GM12878 (cell line): ENCODE measurements around the gene DHX34. TPM values are rescaled to one million over a fixed set of nuclear protein-coding genes. Genes with fewer than 3 reads are reported as not detected.

Source experiments
- BHLHE40 ChIP-seq, 2 experiments: fragments of 450-650 bp in 1 of 2; IDR thresholded peaks; 2 replicates each; pipeline ENCODE4 v1.6.1; 2011 to 2017; ENCODE audit warnings: low read depth in 2 of 2, borderline replicate concordance in 1 of 2, improper control_type of control experiment in 1 of 2, low read length in 1 of 2, mild to moderate bottlenecking in 1 of 2
- CBX5 ChIP-seq: sonication (generic); IDR thresholded peaks from 2 replicates; pipeline ENCODE4 v1.6.1; 2016; ENCODE audit warnings: low read depth, moderate library complexity, mild to moderate bottlenecking, inconsistent platforms
- CREB1 ChIP-seq: IDR thresholded peaks from 2 replicates; pipeline ENCODE4 v1.6.1; 2012; ENCODE audit warnings: low read depth, mild to moderate bottlenecking, inconsistent platforms
- EED ChIP-seq: sonication (generic); IDR thresholded peaks from 2 replicates; pipeline ENCODE4 v1.6.1; 2016; ENCODE audit warnings: antibody characterized with exemption, low read depth
- IRF3 ChIP-seq: fragments of 450-650 bp; IDR thresholded peaks from 2 replicates; pipeline ENCODE4 v1.6.1; 2014; ENCODE audit warnings: mild to moderate bottlenecking
- KLF5 ChIP-seq: fragments of 450-650 bp; IDR thresholded peaks from 2 replicates; pipeline ENCODE4 v1.6.1; 2014; ENCODE audit warnings: mild to moderate bottlenecking; ENCODE audit not compliant: partially characterized antibody
- MXI1 ChIP-seq: fragments of 150-350 bp; IDR thresholded peaks from 2 replicates; pipeline ENCODE4 v1.6.1; 2011; ENCODE audit warnings: low read depth, mild to moderate bottlenecking, inconsistent platforms, low read length, improper control_type of control experiment
- MYB ChIP-seq: fragments of 150-350 bp; IDR thresholded peaks from 2 replicates; pipeline ENCODE4 v1.6.1; 2014; ENCODE audit warnings: mild to moderate bottlenecking, low read depth, low read length, borderline replicate concordance
- NFYA ChIP-seq: IDR thresholded peaks from 2 replicates; pipeline ENCODE4 v1.6.1; 2011; ENCODE audit warnings: low read depth, mild to moderate bottlenecking, low read length, improper control_type of control experiment, borderline replicate concordance
- NRF1 ChIP-seq: conservative IDR thresholded peaks from 2 replicates; pipeline ENCODE4 v1.6.1; 2011; ENCODE audit warnings: mild to moderate bottlenecking, low read depth, low read length, improper control_type of control experiment
- POLR2AphosphoS2 ChIP-seq: IDR thresholded peaks from 2 replicates; pipeline ENCODE4 v1.6.1; 2011; ENCODE audit warnings: low read depth, mild to moderate bottlenecking, low read length, improper control_type of control experiment, moderate library complexity
- POLR2AphosphoS5 ChIP-seq: IDR thresholded peaks from 2 replicates; pipeline ENCODE4 v1.6.1; 2011; ENCODE audit warnings: mild to moderate bottlenecking, low read length, inconsistent platforms
- RCOR1 ChIP-seq: conservative IDR thresholded peaks from 2 replicates; pipeline ENCODE4 v1.6.1; 2012; ENCODE audit warnings: low read depth, low read length, improper control_type of control experiment
- RUNX3 ChIP-seq: IDR thresholded peaks from 2 replicates; pipeline ENCODE4 v1.6.1; 2012; ENCODE audit warnings: low read length, inconsistent platforms
- STAT1 ChIP-seq: fragments of 450-650 bp; conservative IDR thresholded peaks from 2 replicates; pipeline ENCODE4 v1.6.1; 2014; ENCODE audit warnings: antibody characterized with exemption, mild to moderate bottlenecking
- TCF12 ChIP-seq: IDR thresholded peaks from 2 replicates; pipeline ENCODE4 v1.6.1; 2011; ENCODE audit warnings: low read depth, mild to moderate bottlenecking, low read length
- ZBED1 ChIP-seq: IDR thresholded peaks from 2 replicates; pipeline ENCODE4 v1.6.1; 2016; ENCODE audit warnings: borderline replicate concordance
- ZBTB33 ChIP-seq: fragments of 450-650 bp; IDR thresholded peaks from 2 replicates; pipeline ENCODE4 v1.6.1; 2017; ENCODE audit warnings: mild to moderate bottlenecking
- ZNF384 ChIP-seq: IDR thresholded peaks from 2 replicates; pipeline ENCODE4 v1.6.1; 2012; ENCODE audit warnings: low read depth, mild to moderate bottlenecking, low read length, improper control_type of control experiment, borderline replicate concordance
- ZNF687 ChIP-seq: fragments of 450-650 bp; IDR thresholded peaks from 2 replicates; pipeline ENCODE4 v1.6.1; 2017; ENCODE audit warnings: mild to moderate bottlenecking, moderate library complexity
- polyA plus RNA-seq, 11 experiments: library from polyadenylated mRNA; depleted of rRNA in 4 of 11; unstranded in 6 of 11; stranded (reverse) in 5 of 11; fragments of >200 nt; fragmentation: Nextera tagmentation in 4 of 11; fragmentation: Illumina TruSeq in 1 of 11; extraction: Ambion mirVana in 4 of 11; extraction: Trizol in 1 of 11; gene quantifications; 1 replicate in 1 of 11; 2 replicates in 10 of 11; pipeline versions ENCODE4 v1.2.1 to v1.2.3, GENCODE V29; 2011 to 2016; ENCODE audit warnings: inconsistent platforms in 2 of 11, missing spikeins in 2 of 11, low read depth in 1 of 11
- total RNA-seq, 4 experiments: library from RNA; depleted of rRNA in 3 of 4; stranded (reverse); fragments of >200 nt in 3 of 4; fragmentation: Illumina TruSeq in 1 of 4; extraction: Trizol in 1 of 4; gene quantifications; 2 replicates each; pipeline versions ENCODE4 v1.2.1 to v1.2.3, GENCODE V29; 2013 to 2021
- TF ChIP-seq, protein P1 (sequence below): IDR thresholded peaks from 2 replicates; pipeline ENCODE4 v1.6.1; 2012; ENCODE audit warnings: low read depth, low read length, improper control_type of control experiment

The DHX34 gene
- total and polyA plus RNA-seq, 10 of the 15 experiments (the other 5 are each of a cell fraction or from before 2014, with no cell fraction given): 0.19 to 16.9 (median 10.5) TPM

DNA sequence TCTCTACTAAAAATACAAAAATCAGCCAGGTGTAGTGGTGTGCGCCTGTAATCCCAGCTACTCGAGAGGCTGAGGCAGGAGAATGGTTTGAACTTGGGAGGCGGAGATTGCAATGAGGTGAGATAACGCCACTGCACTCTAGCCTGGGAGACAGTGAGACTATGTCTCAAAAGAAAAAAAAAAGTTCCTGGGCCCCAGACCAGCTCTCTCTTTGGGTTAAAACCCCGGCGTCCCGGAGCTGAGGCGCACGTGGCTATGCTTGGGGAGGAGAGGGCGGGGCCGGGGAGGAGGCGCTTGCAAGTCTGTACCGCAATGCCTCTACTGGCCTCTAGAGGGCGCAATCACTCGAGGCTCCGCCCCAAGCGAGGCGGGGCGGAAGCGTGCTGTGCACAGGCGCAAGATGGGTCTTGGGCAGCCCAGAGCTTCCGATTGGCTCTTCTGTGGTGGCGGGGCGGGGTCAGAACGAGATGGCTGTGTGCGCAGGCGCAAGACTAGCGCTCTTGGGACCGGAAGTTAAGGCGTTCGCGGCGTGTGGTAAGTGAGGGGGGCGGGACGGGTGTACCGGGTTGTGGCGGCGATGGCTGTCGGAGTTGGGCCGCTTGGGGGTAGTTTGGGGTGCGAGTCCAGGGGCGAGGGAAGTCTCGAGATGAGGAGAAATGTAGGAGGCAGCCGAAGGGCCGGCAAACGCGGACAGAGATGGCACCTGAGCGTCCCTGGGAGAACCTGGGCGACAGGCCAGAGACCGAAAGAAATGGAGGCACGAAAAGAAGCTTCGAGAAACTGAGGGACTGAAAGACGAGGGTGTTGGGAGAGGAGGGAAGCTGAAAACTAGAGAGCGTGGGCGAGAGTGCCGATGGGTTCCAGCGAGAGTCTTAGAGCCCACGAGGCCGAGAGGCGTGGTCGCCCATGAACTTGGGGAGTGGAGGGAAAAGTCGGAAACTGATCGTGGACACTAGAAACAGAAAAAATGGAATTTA is at the start of gene DHX34 (continued):
- TF ChIP-seq NFYA (no peak), ZNF687 (0 out of 2 replicates have a peak, but pooled peaks have one; percentile 28), CREB1 (peak; percentile 68; the same call in 1 of the 2 replicates), STAT1 (0 out of 2 replicates have a peak, but pooled peaks have one; percentile 12), RUNX3 (peak; percentile 83), MYB (no peak), CBX5 (no peak), IRF3 (peak; percentile 44; the same call in 1 of the 2 replicates), ZNF384 (no peak), TCF12 (no peak), ZBED1 (no peak), NRF1 (peak; percentile 96), BHLHE40 (IDR thresholded peaks at IDR 0.05; ENCODE audit: borderline replicate concordance in 1 of 2, low read depth in 2 of 2, low read length in 1 of 2) (peak; percentile 90 to 92), POLR2AphosphoS5 (peak; percentile 54; the same call in 1 of the 2 replicates), RCOR1 (no peak), KLF5 (peak; percentile 68), POLR2AphosphoS2 (peak; percentile 82), ZBTB33 (no peak), MXI1 (peak; percentile 88), EED (no peak)
- TF ChIP-seq, protein P1, sequence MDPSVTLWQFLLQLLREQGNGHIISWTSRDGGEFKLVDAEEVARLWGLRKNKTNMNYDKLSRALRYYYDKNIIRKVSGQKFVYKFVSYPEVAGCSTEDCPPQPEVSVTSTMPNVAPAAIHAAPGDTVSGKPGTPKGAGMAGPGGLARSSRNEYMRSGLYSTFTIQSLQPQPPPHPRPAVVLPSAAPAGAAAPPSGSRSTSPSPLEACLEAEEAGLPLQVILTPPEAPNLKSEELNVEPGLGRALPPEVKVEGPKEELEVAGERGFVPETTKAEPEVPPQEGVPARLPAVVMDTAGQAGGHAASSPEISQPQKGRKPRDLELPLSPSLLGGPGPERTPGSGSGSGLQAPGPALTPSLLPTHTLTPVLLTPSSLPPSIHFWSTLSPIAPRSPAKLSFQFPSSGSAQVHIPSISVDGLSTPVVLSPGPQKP: peak; percentile 88
